ENCODE data around the gene ZC3H7B. TPM values are rescaled to one million over a fixed set of nuclear protein-coding genes. Genes with fewer than 3 reads are reported as not detected.

ZC3H7B gene
- total RNA-seq, 1 donor from 2014 or later, result 66.7 TPM

DNA sequence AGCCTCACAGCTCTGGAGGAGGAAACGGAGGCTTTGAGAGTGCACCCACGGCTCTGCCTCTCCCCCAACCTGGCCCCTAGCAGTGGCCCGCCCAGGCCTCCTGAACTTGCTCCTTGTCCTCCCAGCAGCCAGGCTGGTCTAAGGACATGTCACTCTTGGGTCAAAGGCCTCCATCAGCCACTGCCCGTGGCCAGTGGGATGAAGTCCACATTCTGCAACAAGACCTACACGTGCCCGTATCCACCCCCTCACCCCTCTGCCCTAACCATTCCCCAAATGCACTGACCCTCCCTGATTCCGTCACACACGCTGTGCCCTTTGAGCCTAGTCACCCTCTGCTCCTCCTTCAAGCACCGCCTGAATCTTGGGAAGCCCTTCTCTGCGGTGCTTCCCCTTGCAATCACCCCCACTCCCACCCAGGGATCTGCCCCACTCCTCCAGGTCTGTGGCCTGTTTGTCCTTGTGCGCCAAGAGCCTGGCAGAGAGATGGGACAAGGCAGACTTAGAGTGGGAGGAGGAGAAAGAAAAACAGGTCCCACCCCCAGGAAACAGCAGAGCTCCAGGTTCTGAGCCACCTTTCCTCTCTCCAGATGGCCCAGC is 43.0 kb downstream of the ZC3H7B start:
- Histone ChIP-seq H3K9ac (ENCODE audit: low read length) (no peak overlapping the region), H3K4me3 (ENCODE audit: insufficient read depth, low read depth, low read length) (no peak overlapping the region), H3K79me2 (ENCODE audit: insufficient read depth, low read length) (no peaks in the 10 kb centered on the region), H3K4me2 (ENCODE audit: low read length) (no peak overlapping the region), H3K36me3 (ENCODE audit: insufficient read depth, low read length) (peaks cover 11% of the 10 kb centered on the region), H3K27ac (ENCODE audit: low read depth, low read length) (no peak overlapping the region), H4K20me1 (ENCODE audit: insufficient read depth, low read length) (no peaks in the 10 kb centered on the region), H3K4me1 (ENCODE audit: insufficient read depth, low read length) (no peaks in the 10 kb centered on the region), H3K27me3 (ENCODE audit: insufficient read depth, low read length) (no peaks in the 10 kb centered on the region), H3K9me3 (ENCODE audit: insufficient read depth, low read depth, low read length) (no peaks in the 10 kb centered on the region), H2AFZ (ENCODE audit: low read depth, low read length) (no peak overlapping the region)
- no peaks in the 10 kb centered on the region for H3K27me3 Mint-ChIP-seq (ENCODE audit: low read depth, unreplicated experiment)
- no peak for DNase-seq (ENCODE audit: low read depth)
- peaks cover 7% of the 10 kb centered on the region for H3K4me1 Mint-ChIP-seq (ENCODE audit: low read depth, unreplicated experiment)
- peaks cover 10% of the 10 kb centered on the region for H3K36me3 Mint-ChIP-seq (ENCODE audit: low read depth, unreplicated experiment)
- no peaks in the 10 kb centered on the region for H3K9me3 Mint-ChIP-seq (ENCODE audit: unreplicated experiment)
- FAIRE-seq, result no peak
- TF ChIP-seq, protein P1, sequence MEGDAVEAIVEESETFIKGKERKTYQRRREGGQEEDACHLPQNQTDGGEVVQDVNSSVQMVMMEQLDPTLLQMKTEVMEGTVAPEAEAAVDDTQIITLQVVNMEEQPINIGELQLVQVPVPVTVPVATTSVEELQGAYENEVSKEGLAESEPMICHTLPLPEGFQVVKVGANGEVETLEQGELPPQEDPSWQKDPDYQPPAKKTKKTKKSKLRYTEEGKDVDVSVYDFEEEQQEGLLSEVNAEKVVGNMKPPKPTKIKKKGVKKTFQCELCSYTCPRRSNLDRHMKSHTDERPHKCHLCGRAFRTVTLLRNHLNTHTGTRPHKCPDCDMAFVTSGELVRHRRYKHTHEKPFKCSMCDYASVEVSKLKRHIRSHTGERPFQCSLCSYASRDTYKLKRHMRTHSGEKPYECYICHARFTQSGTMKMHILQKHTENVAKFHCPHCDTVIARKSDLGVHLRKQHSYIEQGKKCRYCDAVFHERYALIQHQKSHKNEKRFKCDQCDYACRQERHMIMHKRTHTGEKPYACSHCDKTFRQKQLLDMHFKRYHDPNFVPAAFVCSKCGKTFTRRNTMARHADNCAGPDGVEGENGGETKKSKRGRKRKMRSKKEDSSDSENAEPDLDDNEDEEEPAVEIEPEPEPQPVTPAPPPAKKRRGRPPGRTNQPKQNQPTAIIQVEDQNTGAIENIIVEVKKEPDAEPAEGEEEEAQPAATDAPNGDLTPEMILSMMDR (IDR thresholded peaks at IDR 0.05; ENCODE audit: insufficient read depth, low read depth, low read length), result no peak
- no peak for TF ChIP-seq EZH2 (IDR thresholded peaks at IDR 0.05; ENCODE audit: insufficient read depth, low read length)
- H3K4me3 Mint-ChIP-seq (ENCODE audit: unreplicated experiment), result no peak overlapping the region
- H3K27ac Mint-ChIP-seq (ENCODE audit: unreplicated experiment), result no peak overlapping the region

DNA sequence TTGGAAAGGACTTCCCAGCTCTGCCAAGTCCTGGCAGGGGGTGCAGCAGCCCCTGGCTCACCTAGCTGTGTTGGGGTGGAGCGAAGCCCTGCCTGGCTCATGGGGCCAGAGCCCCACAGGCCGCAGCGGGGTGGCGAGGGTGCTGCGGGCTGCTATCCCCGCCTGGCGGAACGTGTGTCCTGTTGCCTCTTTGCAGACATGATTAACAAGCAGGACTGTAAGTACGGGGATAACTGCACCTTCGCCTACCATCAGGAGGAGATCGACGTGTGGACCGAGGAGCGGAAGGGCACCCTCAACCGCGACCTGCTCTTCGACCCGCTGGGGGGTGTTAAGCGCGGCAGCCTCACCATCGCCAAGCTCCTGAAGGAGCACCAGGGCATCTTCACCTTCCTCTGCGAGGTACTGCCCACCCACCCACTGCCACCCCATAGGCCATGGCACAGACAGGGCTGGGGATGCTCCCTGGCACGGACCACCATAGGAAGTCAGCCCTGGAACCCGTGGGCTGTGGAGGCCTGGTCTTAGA is 44.5 kb downstream of the ZC3H7B start:
- Mint-ChIP-seq H3K27me3 (ENCODE audit: low read depth, unreplicated experiment) (no peaks in the 10 kb centered on the region), H3K27ac (ENCODE audit: unreplicated experiment) (no peak overlapping the region), H3K4me1 (ENCODE audit: low read depth, unreplicated experiment) (peaks cover 18% of the 10 kb centered on the region), H3K9me3 (ENCODE audit: unreplicated experiment) (no peaks in the 10 kb centered on the region), H3K4me3 (ENCODE audit: unreplicated experiment) (no peak overlapping the region), H3K36me3 (ENCODE audit: low read depth, unreplicated experiment) (peaks cover 17% of the 10 kb centered on the region)
- H3K4me1 ChIP-seq (ENCODE audit: insufficient read depth, low read length), result peaks cover 3% of the 10 kb centered on the region
- no peak for TF ChIP-seq EZH2 (IDR thresholded peaks at IDR 0.05; ENCODE audit: insufficient read depth, low read length)
- TF ChIP-seq, protein P1 (IDR thresholded peaks at IDR 0.05; ENCODE audit: insufficient read depth, low read depth, low read length), result no peak
- H3K27me3 ChIP-seq (ENCODE audit: insufficient read depth, low read length), result no peaks in the 10 kb centered on the region
- no peak overlapping the region for H2AFZ ChIP-seq (ENCODE audit: low read depth, low read length)
- H3K27ac ChIP-seq (ENCODE audit: low read depth, low read length), result no peak overlapping the region
- H3K4me2 ChIP-seq (ENCODE audit: low read length), result no peak overlapping the region
- H3K9me3 ChIP-seq (ENCODE audit: insufficient read depth, low read depth, low read length), result no peaks in the 10 kb centered on the region
- H4K20me1 ChIP-seq (ENCODE audit: insufficient read depth, low read length), result peaks cover 6% of the 10 kb centered on the region
- no peaks in the 10 kb centered on the region for H3K79me2 ChIP-seq (ENCODE audit: insufficient read depth, low read length)
- H3K36me3 ChIP-seq (ENCODE audit: insufficient read depth, low read length), result peaks cover 15% of the 10 kb centered on the region
- FAIRE-seq (no peak), DNase-seq (ENCODE audit: low read depth) (no peak)
- H3K9ac ChIP-seq (ENCODE audit: low read length), result no peak overlapping the region
- H3K4me3 ChIP-seq (ENCODE audit: insufficient read depth, low read depth, low read length), result no peak overlapping the region
